Measurements from ENCODE around the gene YY1. TPM values are rescaled to one million over a fixed set of nuclear protein-coding genes. Genes with fewer than 3 reads are reported as not detected.

The YY1 gene
- total and polyA plus RNA-seq, 9 of the 15 experiments (the other 6 are each of a cell fraction or from before 2014, with no cell fraction given), result 20.8 to 74.2 (median 46.7) TPM

DNA sequence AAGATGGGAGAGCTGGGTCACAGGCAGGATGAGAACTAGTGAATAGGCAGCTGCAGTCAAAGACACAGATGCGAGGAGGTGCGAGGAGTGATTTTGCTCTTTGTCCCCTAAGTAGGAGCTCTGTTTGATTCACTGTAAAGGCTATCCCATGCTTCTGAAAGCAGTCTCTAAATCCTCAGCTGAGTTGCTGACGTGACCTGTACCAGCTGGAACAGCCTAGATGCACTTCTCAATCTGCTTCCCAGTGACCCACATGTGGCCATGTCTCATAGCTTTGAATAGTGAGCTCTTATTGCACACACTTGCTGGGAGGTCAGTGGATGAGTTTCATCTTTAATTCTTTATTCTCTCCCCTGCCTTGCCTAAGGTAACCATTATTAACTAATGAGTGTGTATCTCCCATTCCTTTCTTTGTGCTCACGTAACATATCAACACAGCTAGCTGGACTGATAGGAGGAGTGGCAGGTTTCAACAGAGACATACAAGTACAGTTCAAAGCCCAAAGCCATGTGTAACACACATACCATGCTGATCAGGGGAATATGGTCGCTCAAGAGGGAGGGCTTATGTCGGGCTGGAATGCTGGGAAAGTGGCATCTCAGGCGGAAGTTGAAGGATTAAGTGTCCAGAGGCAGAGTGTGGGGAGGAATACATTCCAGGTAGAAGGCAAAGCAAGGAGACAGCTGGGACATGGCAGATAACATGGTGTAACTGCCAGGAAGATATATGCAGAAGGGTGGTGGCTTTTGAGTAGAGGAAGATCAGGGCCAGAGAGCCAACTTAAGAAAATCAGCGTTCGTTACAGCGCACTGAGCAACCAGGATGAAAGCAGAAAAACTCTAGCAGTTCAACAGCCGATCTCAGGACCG, 15.4 kb upstream of the YY1 start (continued):
- TF ChIP-seq, protein P1, sequence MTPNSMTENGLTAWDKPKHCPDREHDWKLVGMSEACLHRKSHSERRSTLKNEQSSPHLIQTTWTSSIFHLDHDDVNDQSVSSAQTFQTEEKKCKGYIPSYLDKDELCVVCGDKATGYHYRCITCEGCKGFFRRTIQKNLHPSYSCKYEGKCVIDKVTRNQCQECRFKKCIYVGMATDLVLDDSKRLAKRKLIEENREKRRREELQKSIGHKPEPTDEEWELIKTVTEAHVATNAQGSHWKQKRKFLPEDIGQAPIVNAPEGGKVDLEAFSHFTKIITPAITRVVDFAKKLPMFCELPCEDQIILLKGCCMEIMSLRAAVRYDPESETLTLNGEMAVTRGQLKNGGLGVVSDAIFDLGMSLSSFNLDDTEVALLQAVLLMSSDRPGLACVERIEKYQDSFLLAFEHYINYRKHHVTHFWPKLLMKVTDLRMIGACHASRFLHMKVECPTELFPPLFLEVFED (CRISPR knock-in tag; conservative IDR thresholded peaks at IDR 0.05), result 0 out of 2 replicates have a peak, but pooled peaks have one; percentile 38
- peak in 1 of 2 experiments; percentile 39; a peak in 1 of 4 replicates for TF ChIP-seq HDAC1 (IDR thresholded peaks at IDR 0.05)
- no peak for TF ChIP-seq MED1 (CRISPR knock-in tag; IDR thresholded peaks at IDR 0.05; ENCODE audit: borderline replicate concordance)
- no peak for TF ChIP-seq NR3C1 (CRISPR knock-in tag; IDR thresholded peaks at IDR 0.05)
- TF ChIP-seq TBP (optimal IDR thresholded peaks at IDR 0.05; ENCODE audit: low read depth, low read length), result peak; percentile 39
- TF ChIP-seq CBFA2T3 (IDR thresholded peaks at IDR 0.05), result peak; percentile 65
- no peak for TF ChIP-seq ZNF184 (CRISPR knock-in tag; IDR thresholded peaks at IDR 0.05)
- peak; percentile 15; the same call in 1 of the 2 replicates for TF ChIP-seq NCOR1 (IDR thresholded peaks at IDR 0.05)
- 0 out of 2 replicates have a peak, but pooled peaks have one; percentile 30 for TF ChIP-seq CXXC5 (CRISPR knock-in tag; IDR thresholded peaks at IDR 0.05)
- no peak for TF ChIP-seq ZFP36 (IDR thresholded peaks at IDR 0.05; ENCODE audit: low read depth, low read length, partially characterized antibody)
- TF ChIP-seq, protein P2, sequence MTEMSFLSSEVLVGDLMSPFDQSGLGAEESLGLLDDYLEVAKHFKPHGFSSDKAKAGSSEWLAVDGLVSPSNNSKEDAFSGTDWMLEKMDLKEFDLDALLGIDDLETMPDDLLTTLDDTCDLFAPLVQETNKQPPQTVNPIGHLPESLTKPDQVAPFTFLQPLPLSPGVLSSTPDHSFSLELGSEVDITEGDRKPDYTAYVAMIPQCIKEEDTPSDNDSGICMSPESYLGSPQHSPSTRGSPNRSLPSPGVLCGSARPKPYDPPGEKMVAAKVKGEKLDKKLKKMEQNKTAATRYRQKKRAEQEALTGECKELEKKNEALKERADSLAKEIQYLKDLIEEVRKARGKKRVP (CRISPR knock-in tag; IDR thresholded peaks at IDR 0.05), result no peak
- TF ChIP-seq, protein P3, sequence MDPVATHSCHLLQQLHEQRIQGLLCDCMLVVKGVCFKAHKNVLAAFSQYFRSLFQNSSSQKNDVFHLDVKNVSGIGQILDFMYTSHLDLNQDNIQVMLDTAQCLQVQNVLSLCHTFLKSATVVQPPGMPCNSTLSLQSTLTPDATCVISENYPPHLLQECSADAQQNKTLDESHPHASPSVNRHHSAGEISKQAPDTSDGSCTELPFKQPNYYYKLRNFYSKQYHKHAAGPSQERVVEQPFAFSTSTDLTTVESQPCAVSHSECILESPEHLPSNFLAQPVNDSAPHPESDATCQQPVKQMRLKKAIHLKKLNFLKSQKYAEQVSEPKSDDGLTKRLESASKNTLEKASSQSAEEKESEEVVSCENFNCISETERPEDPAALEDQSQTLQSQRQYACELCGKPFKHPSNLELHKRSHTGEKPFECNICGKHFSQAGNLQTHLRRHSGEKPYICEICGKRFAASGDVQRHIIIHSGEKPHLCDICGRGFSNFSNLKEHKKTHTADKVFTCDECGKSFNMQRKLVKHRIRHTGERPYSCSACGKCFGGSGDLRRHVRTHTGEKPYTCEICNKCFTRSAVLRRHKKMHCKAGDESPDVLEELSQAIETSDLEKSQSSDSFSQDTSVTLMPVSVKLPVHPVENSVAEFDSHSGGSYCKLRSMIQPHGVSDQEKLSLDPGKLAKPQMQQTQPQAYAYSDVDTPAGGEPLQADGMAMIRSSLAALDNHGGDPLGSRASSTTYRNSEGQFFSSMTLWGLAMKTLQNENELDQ (CRISPR knock-in tag; IDR thresholded peaks at IDR 0.05; ENCODE audit: borderline replicate concordance), result no peak
- no peak for TF ChIP-seq CBX2 (IDR thresholded peaks at IDR 0.05; ENCODE audit: insufficient read depth, low read length, poor library complexity, severe bottlenecking)
